HepG2 (cell line): Measurements from ENCODE around the gene LSM10. TPM values are rescaled to one million over a fixed set of nuclear protein-coding genes. Genes with fewer than 3 reads are reported as not detected.

Experiments used
- FOSL2 ChIP-seq: sonication (generic); formaldehyde crosslinking; IDR thresholded peaks from 2 replicates; pipeline ENCODE4 v1.4.0; 2020; ENCODE audit warnings: missing genetic modification reagents
- KDM2A ChIP-seq: sonication (generic); formaldehyde crosslinking; IDR thresholded peaks from 2 replicates; pipeline ENCODE4 v1.4.0; 2020; ENCODE audit warnings: low read depth, missing genetic modification reagents, borderline replicate concordance
- MIER3 ChIP-seq: IDR thresholded peaks from 2 replicates; pipeline ENCODE4 v1.6.1; 2016; ENCODE audit warnings: missing compliant biosample characterization, borderline replicate concordance
- RAD21 ChIP-seq: fragments of 450-650 bp; formaldehyde crosslinking; IDR thresholded peaks from 2 replicates; pipeline ENCODE4 v1.5.0; 2020; ENCODE audit warnings: mild to moderate bottlenecking
- SIX4 ChIP-seq: sonication (generic); formaldehyde crosslinking; IDR thresholded peaks from 2 replicates; pipeline ENCODE4 v1.4.0; 2020; ENCODE audit warnings: missing genetic modification reagents
- SP1 ChIP-seq, 2 experiments: fragments of 450-650 bp in 1 of 2; sonication (generic) in 1 of 2; formaldehyde crosslinking in 1 of 2; IDR thresholded peaks; 2 replicates each; pipeline versions ENCODE4 v1.4.0 to v1.6.1; 2016 to 2020; ENCODE audit warnings: missing genetic modification reagents in 1 of 2
- STAG1 ChIP-seq: sonication (generic); formaldehyde crosslinking; IDR thresholded peaks from 2 replicates; pipeline ENCODE4 v1.4.0; 2020; ENCODE audit warnings: missing genetic modification reagents
- XRCC5 ChIP-seq: fragments of 200-400 bp; formaldehyde crosslinking; optimal IDR thresholded peaks from 2 replicates; pipeline ENCODE3; 2017; ENCODE audit warnings: mild to moderate bottlenecking, low read length
- ZNF331 ChIP-seq: sonication (generic); formaldehyde crosslinking; IDR thresholded peaks from 2 replicates; pipeline ENCODE4 v1.4.0; 2020; ENCODE audit warnings: missing genetic modification reagents
- ZNF557 ChIP-seq: sonication (generic); formaldehyde crosslinking; IDR thresholded peaks from 2 replicates; pipeline ENCODE4 v1.4.0; 2020; ENCODE audit warnings: missing genetic modification reagents
- ZNF570 ChIP-seq: sonication (generic); formaldehyde crosslinking; IDR thresholded peaks from 2 replicates; pipeline ENCODE4 v1.4.0; 2020; ENCODE audit warnings: mild to moderate bottlenecking, missing genetic modification reagents, borderline replicate concordance
- ZNF660 ChIP-seq: sonication (generic); formaldehyde crosslinking; IDR thresholded peaks from 2 replicates; pipeline ENCODE4 v1.5.1; 2020; ENCODE audit warnings: mild to moderate bottlenecking, low read depth, missing genetic modification reagents, borderline replicate concordance
- ZNF850 ChIP-seq: sonication (generic); formaldehyde crosslinking; conservative IDR thresholded peaks from 2 replicates; pipeline ENCODE4 v1.9.0; 2021; ENCODE audit warnings: mild to moderate bottlenecking, missing genetic modification reagents
- polyA plus RNA-seq, 8 experiments: library from polyadenylated mRNA; depleted of rRNA in 3 of 8; stranded (reverse) in 7 of 8; unstranded in 1 of 8; fragments of >200 nt; fragmentation: Illumina TruSeq in 4 of 8; extraction: Trizol in 4 of 8; gene quantifications; 2 replicates each; pipeline versions ENCODE4 v1.2.1 to v1.2.3, GENCODE V29; 2011 to 2016; ENCODE audit warnings: low read depth in 4 of 8, missing spikeins in 1 of 8, mixed read lengths in 1 of 8; ENCODE audit not compliant: insufficient read depth in 1 of 8
- total RNA-seq, 5 experiments: library from RNA; depleted of rRNA; stranded (reverse); fragments of >200 nt; fragmentation: Illumina TruSeq; extraction: Trizol; gene quantifications; 2 replicates each; pipeline ENCODE4 v1.2.3, GENCODE V29; 2016; ENCODE audit warnings: low read depth in 1 of 5
- TF ChIP-seq, protein P1 (sequence below): IDR thresholded peaks from 2 replicates; pipeline ENCODE4 v1.6.1; 2012; ENCODE audit warnings: inconsistent platforms
- TF ChIP-seq, protein P2 (sequence below): conservative IDR thresholded peaks from 2 replicates; pipeline ENCODE4 v1.6.1; 2018; ENCODE audit warnings: missing genetic modification reagents
- TF ChIP-seq, protein P3 (sequence below): fragments of 450-650 bp; IDR thresholded peaks from 2 replicates; pipeline ENCODE4 v1.6.1; 2017
- TF ChIP-seq, protein P4 (sequence below): sonication (generic); formaldehyde crosslinking; IDR thresholded peaks from 2 replicates; pipeline ENCODE4 v1.9.0; 2021; ENCODE audit warnings: mild to moderate bottlenecking, missing genetic modification reagents

The LSM10 gene
- total and polyA plus RNA-seq, 2 of the 13 experiments (the other 11 are each of a cell fraction or from before 2014, with no cell fraction given): 14.0 to 52.0 TPM

DNA sequence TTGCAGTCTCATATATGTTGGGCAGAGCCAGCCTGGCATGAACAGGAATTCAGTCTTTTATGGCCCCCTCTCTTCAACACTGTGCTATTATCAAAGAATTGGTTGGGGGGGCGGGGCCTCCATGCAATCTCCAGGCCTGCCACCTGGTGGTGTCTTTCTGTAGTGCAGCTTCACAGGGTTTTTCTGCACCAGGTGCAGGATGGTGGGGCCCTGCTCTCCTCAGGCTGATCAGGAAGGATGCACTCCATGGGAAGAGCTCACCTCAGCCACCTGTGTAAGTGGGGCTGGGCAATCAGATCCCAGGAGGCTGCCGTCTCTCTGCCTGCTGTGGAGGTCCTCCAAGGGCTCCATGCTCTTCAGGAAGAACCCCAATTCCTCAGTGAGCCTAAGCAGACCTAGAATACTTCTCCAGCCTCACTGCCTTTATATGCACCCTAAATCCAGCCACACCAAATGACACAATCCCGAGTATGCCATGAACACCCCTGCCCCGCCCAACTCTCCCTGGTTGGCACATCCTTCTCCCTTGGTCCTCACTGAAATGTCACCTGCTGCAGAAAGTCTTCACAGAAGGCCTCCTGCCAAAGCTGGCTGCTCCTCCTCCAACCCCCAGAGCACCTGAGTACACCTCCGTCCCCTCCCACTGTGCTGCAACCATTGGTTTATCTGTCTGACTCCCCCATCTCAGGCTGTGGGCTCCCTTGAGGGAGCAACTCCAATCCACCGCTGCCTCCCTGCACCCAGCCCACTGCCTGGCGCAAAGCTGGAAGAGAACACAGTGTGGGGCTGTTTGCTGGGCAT, 28.4 kb downstream of the LSM10 start (continued):
- TF ChIP-seq FOSL2 (CRISPR knock-in tag): peak; percentile 30; the same call in 1 of the 2 replicates
- peak; percentile 79 for TF ChIP-seq RAD21 (CRISPR knock-in tag)
- TF ChIP-seq, protein P1, sequence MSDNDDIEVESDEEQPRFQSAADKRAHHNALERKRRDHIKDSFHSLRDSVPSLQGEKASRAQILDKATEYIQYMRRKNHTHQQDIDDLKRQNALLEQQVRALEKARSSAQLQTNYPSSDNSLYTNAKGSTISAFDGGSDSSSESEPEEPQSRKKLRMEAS: peak; percentile 21; the same call in 1 of the 2 replicates
- TF ChIP-seq, protein P2, sequence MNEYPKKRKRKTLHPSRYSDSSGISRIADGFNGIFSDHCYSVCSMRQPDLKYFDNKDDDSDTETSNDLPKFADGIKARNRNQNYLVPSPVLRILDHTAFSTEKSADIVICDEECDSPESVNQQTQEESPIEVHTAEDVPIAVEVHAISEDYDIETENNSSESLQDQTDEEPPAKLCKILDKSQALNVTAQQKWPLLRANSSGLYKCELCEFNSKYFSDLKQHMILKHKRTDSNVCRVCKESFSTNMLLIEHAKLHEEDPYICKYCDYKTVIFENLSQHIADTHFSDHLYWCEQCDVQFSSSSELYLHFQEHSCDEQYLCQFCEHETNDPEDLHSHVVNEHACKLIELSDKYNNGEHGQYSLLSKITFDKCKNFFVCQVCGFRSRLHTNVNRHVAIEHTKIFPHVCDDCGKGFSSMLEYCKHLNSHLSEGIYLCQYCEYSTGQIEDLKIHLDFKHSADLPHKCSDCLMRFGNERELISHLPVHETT (CRISPR knock-in tag): no peak
- no peak for TF ChIP-seq SP1 (IDR thresholded peaks at IDR 0.05)
- TF ChIP-seq SP1 (CRISPR knock-in tag; IDR thresholded peaks at IDR 0.05): peak; percentile 78
- TF ChIP-seq ZNF570 (CRISPR knock-in tag): no peak
- TF ChIP-seq XRCC5: peak; percentile 86
- TF ChIP-seq ZNF557 (CRISPR knock-in tag): no peak
- TF ChIP-seq KDM2A (CRISPR knock-in tag): peak; percentile 28; the same call in 1 of the 2 replicates
- TF ChIP-seq STAG1 (CRISPR knock-in tag): peak; percentile 65
- TF ChIP-seq, protein P3, sequence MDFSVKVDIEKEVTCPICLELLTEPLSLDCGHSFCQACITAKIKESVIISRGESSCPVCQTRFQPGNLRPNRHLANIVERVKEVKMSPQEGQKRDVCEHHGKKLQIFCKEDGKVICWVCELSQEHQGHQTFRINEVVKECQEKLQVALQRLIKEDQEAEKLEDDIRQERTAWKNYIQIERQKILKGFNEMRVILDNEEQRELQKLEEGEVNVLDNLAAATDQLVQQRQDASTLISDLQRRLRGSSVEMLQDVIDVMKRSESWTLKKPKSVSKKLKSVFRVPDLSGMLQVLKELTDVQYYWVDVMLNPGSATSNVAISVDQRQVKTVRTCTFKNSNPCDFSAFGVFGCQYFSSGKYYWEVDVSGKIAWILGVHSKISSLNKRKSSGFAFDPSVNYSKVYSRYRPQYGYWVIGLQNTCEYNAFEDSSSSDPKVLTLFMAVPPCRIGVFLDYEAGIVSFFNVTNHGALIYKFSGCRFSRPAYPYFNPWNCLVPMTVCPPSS: no peak
- no peak for TF ChIP-seq ZNF331 (CRISPR knock-in tag)
- TF ChIP-seq ZNF850 (CRISPR knock-in tag): no peak
- TF ChIP-seq, protein P4, sequence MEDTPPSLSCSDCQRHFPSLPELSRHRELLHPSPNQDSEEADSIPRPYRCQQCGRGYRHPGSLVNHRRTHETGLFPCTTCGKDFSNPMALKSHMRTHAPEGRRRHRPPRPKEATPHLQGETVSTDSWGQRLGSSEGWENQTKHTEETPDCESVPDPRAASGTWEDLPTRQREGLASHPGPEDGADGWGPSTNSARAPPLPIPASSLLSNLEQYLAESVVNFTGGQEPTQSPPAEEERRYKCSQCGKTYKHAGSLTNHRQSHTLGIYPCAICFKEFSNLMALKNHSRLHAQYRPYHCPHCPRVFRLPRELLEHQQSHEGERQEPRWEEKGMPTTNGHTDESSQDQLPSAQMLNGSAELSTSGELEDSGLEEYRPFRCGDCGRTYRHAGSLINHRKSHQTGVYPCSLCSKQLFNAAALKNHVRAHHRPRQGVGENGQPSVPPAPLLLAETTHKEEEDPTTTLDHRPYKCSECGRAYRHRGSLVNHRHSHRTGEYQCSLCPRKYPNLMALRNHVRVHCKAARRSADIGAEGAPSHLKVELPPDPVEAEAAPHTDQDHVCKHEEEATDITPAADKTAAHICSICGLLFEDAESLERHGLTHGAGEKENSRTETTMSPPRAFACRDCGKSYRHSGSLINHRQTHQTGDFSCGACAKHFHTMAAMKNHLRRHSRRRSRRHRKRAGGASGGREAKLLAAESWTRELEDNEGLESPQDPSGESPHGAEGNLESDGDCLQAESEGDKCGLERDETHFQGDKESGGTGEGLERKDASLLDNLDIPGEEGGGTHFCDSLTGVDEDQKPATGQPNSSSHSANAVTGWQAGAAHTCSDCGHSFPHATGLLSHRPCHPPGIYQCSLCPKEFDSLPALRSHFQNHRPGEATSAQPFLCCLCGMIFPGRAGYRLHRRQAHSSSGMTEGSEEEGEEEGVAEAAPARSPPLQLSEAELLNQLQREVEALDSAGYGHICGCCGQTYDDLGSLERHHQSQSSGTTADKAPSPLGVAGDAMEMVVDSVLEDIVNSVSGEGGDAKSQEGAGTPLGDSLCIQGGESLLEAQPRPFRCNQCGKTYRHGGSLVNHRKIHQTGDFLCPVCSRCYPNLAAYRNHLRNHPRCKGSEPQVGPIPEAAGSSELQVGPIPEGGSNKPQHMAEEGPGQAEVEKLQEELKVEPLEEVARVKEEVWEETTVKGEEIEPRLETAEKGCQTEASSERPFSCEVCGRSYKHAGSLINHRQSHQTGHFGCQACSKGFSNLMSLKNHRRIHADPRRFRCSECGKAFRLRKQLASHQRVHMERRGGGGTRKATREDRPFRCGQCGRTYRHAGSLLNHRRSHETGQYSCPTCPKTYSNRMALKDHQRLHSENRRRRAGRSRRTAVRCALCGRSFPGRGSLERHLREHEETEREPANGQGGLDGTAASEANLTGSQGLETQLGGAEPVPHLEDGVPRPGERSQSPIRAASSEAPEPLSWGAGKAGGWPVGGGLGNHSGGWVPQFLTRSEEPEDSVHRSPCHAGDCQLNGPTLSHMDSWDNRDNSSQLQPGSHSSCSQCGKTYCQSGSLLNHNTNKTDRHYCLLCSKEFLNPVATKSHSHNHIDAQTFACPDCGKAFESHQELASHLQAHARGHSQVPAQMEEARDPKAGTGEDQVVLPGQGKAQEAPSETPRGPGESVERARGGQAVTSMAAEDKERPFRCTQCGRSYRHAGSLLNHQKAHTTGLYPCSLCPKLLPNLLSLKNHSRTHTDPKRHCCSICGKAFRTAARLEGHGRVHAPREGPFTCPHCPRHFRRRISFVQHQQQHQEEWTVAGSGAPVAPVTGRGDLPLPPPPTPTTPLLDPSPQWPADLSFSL (CRISPR knock-in tag): no peak
- no peak for TF ChIP-seq MIER3
- TF ChIP-seq ZNF660 (CRISPR knock-in tag): no peak
- TF ChIP-seq SIX4: no peak
